ENCODE measurements around the gene SLC27A3.

DNA sequence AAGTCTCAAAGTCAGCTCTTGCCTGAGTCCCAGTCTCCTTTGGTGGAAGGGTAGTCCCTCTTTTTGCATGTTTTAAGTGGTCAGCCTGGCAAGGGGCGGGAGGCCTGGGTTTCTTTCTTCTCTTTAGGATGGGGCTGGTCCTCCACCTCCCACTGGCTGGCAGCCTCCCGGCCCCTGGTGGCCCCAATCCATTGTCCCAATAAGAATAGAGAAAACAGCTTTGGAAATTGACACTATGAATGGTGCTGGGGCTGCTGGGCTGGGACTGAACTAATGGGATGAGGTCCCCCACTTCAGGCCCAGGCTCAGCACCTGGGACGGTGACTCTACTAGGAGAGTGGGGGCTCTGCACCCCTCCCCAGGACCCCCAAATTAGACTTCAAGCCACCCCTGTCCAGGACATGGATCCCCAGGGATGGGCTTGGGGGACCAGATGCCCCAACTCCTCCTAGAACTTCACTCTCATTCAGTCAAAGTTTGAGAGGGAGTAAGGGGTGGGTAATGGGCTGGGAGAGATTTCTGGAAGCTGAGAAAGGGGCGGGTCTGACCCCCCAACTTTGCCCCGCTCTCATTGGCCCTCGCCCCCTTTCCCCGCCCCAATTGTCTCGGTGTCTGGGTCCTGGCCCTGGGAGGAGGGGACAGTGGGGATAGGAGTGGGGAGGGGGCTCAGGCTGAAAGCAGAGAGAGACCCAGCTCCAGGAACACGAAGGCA lies 18.2 kb downstream of the SLC27A3 start:
- TF ChIP-seq CTCF (IDR thresholded peaks at IDR 0.05; ENCODE audit: low read depth, low read length, poor library complexity, severe bottlenecking) (no peak), EZH2phosphoT487 (IDR thresholded peaks at IDR 0.05; ENCODE audit: borderline replicate concordance, low read length) (no peak)
